DMS114 treated with DMSO at 0.1 percent for 48 hours (cell line): Measurements from ENCODE around the gene OXGR1.
A peak's percentile ranks its signal among the peaks of the same experiment; 100 is the strongest.
"Not testable (repeated sequence)": the region's sequence is repeated elsewhere in the genome, so short reads cannot be mapped to it uniquely, and the experiment has no call there.

Source experiments
- DNase-seq: peaks from one replicate; lab custom pipeline; 2025; ENCODE audit not compliant: unreplicated experiment; lab: John Stamatoyannopoulos, UW

OXGR1 gene

GRCh38 chr13:96994017-96994857 is at the start of gene OXGR1:
Gene OXGR1 (minus strand): TSS chr13:96994476. CDS start chr13:96987759, 6,717 bp downstream.
- DNase-seq = no peak

DNA sequence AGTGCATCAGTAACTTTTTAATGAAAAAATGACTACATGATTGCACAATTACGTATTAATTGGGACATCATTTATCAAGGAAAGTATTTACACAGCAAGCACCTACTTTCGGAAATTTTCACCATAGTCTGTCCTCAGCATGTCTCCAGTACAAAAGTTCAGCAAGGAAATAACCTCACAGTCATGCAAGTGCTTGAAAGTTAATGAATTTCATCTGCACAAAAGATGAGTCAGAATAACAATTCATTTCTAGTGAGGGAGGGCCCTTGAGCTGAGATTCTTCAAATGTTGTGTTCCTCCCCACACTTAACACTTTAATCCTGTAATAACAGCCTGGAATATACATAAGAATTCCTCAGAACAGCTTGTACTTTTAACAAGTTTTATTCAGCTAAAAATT is 49.0 kb upstream of the OXGR1 start:
- DNase-seq = no peak

DNA sequence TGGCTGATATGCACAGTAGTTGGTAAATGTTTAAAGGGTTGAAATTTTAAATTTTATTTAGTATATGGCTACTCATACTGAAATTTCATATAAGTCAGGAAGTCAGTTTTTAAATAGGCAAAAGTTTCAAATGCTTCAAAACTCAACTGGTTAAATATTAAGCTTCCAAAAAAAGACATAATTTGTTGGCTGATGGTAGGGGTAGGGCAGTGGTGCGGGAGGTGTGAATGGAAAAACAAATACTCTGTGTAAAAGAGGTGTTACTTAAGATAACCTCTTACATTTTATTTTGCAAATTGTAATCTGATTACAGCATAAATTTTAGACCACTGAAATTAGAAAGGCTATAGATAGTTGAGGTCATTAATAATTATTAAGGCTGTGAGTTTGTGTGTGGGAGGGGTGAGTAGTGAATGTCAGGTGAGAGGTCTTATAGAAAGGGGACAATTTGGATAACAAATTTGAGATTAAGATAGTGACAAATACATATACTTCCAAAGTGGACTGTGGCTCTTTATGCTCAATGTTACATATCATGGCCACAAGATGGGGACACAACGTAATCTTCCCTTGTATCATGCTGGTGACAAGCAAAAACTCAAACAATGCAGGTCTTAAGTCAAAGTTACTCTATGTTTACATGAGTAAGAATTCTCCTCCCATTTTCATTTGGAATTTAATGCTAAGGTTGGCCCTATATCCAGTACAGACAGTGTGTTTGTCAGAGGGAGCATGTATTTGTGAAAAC is 36.6 kb upstream of the OXGR1 start:
- DNase-seq = peak; percentile 39

DNA sequence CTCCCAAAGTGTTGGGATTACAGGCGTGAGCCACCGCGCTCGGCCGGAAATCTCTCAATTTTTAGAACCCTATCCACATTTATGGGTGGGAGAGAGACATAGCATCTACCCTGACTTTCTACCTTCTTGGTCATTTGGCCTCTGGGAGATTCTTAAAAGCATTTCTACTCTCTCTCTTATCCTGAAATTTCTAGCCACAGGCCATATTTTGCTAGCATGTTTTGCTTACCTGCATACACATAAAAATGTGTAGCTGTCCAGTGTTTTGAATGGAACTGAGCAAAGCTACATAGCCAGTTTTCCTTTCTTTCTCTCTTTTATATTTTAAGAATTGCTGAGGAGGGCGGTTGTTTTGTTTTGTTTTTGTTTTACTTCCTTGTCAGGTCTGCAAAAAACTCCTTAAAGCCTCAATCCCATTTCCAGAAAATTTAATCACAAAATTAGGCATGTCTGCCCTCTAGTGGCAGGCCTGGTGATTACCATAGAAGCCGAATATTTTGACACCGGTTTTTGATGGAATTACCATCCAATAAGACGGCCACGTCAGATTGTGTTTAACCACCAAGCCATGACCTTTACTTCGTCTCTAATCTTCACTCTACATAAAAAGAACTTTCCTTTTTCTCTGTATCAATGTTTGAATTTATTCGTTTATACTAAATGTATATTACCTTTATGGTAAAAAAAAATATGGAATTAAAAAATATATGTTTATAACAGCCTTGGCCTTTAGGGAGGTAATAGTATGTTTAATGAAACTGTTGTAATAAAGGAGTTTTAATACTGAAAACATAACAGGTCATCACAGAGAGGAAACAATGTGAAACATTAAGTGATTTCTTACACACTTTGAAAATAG is 34.4 kb upstream of the OXGR1 start:
- DNase-seq = peak; percentile 14

- no peak for DNase-seq
These were observed 32.9 kb upstream of the OXGR1 start for GRCh38 chr13:97027162-97027554.

DNA sequence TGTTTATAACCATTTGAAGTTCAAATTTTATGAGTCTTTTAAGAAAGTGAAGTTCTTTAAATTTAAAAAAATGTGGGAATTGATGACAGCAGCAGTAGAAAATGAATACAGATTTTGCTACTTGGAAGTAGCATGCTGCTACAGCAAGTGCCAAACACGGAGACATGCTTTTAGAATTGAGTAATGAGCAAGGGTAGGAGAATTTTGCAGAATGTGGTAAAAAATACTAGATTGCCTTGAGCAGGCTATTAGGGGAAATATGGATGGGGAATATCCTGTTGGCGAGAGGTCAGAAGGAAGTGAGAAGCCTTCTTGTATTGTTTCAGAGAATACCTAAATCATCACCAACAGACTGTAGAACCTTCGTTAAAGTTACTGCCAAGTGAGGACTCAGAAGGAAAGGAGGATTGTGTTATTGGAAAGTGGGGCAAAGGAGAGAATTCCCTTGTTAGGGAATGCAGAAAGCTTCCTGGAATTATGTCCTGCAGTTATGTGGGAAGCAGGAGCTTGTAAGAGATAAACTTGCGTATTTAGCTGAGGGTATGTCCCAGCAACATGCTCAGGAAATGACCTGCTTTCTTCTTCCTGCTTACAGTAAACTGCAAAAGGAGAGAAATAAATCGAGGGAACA is 32.4 kb upstream of the OXGR1 start:
- DNase-seq = no peak

GRCh38 chr13:97023812-97024211 is 29.5 kb upstream of the OXGR1 start:
- DNase-seq = not testable (repeated sequence)

GRCh38 chr13:97023117-97023516 is 28.8 kb upstream of the OXGR1 start:
- no peak for DNase-seq

DNA sequence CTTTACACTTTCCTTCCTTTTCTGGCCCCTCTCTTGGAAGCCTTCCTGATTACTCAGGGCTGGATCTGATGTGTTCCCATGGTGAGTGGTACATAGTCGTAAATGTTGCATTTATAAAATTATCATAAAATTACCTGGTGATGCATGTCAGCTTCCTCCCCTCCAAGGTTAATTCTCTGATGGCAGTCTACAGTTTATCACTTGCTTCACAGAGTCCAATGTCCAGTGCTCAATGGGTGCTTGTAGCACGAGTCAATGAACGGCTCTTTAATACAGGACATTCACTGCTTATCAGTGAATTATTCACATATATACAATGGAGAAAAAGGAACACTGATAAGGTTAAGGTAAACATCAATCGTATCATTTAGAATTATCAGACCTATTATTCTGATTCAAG is 27.0 kb upstream of the OXGR1 start:
- DNase-seq = no peak

DNA sequence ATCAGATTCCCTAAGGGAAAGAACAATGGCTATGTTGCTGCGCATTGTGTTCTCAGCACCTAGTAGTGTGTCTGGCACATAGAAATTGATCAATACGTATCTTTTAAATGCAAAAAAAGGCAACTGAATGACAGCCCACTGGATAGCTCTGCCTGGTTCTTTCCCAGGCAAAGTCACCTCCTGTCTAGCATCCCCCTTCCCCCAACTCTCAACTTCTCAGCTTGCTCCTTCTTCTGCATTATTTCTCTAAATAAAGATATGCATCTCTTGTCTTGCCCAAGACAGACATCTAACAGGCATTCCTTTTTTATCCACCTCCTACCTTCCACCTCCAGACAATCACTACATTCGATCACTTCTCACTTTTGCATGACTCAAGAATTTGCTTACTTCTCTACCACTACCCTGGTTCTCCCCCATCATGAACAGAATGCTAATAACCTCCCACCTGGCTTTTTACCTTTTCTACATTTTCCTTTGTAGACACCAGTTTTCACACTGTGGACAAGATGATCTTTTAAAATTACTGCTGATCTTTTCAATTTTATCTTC is 26.5 kb upstream of the OXGR1 start:
- DNase-seq = no peak

DNA sequence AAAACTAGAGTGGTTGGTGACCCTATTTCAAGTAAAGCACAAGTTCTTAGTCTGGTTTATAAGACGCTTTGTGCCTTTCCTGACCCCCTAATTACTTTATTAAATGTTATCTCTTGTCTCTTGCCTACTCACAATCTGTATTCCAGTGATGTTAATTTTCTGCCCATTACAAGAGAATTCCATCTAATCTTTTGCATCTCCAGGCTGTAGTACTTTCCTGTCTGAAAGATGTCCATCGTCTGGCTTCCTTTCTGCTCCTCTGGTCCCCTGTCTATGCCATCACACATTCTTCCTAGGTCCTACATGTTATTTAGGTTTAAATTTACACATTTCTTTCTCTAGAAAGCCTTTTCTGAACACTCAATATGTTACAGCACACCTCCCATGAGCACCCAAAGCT is 25.9 kb upstream of the OXGR1 start:
- DNase-seq = no peak

DNA sequence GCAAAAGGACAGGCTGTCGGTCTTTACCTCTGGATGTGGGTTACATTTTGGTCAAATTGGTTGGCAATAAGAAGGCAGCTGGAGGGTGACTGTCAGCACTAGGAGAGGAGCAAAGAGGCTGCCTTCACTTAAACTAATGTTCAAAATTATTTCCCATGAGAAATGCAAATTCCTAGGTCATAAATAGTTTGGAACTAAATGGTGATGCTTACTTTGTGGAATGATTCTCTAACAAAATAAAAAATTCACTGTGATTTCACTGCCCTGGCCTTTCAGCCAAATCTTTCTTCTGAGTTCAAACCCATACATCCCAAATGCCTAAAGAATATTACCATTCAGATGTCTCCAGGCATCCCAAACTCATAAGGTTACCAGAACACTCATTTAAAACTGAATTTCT is 25.0 kb upstream of the OXGR1 start:
- DNase-seq = no peak

- peak; percentile 2 for DNase-seq
These were observed 23.9 kb upstream of the OXGR1 start for GRCh38 chr13:97018029-97018819.

GRCh38 chr13:97017322-97017721 is 23.0 kb upstream of the OXGR1 start:
- no peak for DNase-seq

GRCh38 chr13:97015661-97016350 is 21.5 kb upstream of the OXGR1 start:
- no peak for DNase-seq

DNA sequence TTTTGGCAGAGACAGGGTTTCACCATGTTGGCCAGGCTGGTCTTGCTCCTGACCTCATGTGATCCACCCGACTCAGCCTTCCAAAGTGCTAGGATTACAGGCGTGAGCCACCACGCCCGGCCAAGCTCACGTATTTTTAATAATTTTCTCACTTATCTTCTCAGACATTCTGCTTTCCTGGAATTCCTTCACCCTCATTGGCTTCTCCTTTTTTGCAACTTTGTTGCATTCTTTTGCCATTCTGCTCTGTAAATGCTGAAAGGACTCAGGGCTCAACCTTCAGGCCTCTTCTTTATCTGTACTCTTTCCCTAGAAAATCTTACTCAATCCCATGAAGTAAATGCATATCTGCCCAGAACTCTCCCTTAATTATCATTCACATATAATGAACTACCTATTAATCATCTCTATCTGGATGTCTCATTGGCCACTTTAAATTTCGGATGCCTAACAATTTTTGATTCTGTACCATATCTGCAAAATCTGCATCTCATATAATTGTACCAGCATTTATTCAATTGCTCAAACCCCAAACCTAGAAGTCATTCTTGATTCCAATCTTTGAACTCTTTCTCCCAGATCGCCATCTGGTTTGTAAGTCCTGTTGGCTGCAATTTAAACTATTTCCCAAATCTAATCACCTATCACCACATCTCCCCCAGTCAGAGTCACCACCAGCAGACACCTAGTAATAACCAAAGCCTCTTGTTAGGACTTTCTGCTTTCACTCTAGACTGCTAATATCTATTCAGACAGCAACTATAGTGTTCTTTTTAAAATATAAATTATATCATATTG is 18.2 kb upstream of the OXGR1 start:
- no peak for DNase-seq

DNA sequence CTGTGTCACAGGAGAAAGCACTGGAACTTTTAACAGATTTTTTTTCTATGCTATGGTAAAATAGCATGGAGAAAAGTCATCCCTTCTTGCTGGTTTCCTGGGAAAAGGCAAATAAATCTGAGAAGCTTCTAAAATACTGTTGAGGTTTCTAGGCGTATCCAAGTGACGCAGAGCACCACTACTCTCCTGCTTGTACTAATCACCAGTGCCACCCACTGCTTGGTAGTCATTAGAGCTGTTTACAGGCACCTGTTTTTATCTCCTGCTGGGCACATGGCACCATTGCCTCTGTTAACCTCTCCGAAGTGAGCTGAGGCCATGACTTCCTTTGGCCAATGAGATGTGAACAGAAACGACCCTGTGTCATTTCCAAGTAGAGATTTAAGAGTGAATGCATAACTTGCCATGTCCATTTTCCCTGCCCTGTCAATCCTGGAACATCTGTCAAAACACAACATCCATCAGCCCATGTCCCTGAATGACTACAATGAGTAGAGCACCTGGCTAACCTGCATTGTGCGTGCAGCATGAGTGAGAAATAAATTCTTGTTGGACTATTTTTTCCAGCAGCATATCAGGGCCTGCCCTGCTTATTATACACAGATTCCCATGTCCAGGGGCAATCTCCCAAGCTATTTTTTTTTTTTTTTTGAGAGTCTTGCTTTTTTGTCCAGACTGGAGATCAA is 17.3 kb upstream of the OXGR1 start:
- DNase-seq = no peak

- DNase-seq = no peak
These were observed 14.4 kb upstream of the OXGR1 start for GRCh38 chr13:97008643-97009042.
